HepG2 (cell line): ENCODE data around the gene SCGB3A2.

ENCODE experiments used
- DNMT1 ChIP-seq: sonication (generic); formaldehyde crosslinking; IDR thresholded peaks from 2 replicates; pipeline ENCODE4 v1.5.1; 2020; ENCODE audit warnings: mild to moderate bottlenecking, missing genetic modification reagents
- ZFP36L2 ChIP-seq: sonication (generic); formaldehyde crosslinking; IDR thresholded peaks from 2 replicates; pipeline ENCODE4 v1.4.0; 2020; ENCODE audit warnings: missing genetic modification reagents

- TF ChIP-seq ZFP36L2 = no peak
- TF ChIP-seq DNMT1 (CRISPR knock-in tag) = no peak
Measured at GRCh38 chr5:147898875-147899401, 20.4 kb downstream of the SCGB3A2 start.
